AG04450 (cell line): ENCODE results near the gene CAP2. TPM values are rescaled to one million over a fixed set of nuclear protein-coding genes. Genes with fewer than 3 reads are reported as not detected.

ENCODE experiments used
- CTCF ChIA-PET: fragments of 300-600, 350-600 bp; formaldehyde crosslinking; extraction: SDS; loops from one replicate; lab custom pipeline; 2022; ENCODE audit warnings: antibody characterized with exemption, inconsistent platforms; lab: Charles Lee
- POLR2A ChIA-PET: fragments of 350-600 bp; formaldehyde crosslinking; extraction: SDS; loops from one replicate; lab custom pipeline; 2021; ENCODE audit warnings: antibody characterized with exemption, inconsistent platforms; lab: Yijun Ruan, JAX
- DNase-seq: peaks from one replicate; pipeline ENCODE4 v3.0.0-alpha.2; 2011; ENCODE audit warnings: low read depth, low spot score
- H3K27ac ChIP-seq: one replicate; pipeline ENCODE4 v1.5.1; 2012; ENCODE audit warnings: low read depth, low read length, control low read depth
- H3K27me3 ChIP-seq: one replicate; pipeline ENCODE4 v1.6.0; 2012; ENCODE audit warnings: low read length; ENCODE audit not compliant: control insufficient read depth, insufficient read depth
- H3K4me3 ChIP-seq: 2 replicates; pipeline ENCODE4 v1.5.1; 2011; ENCODE audit warnings: mild to moderate bottlenecking, low read depth, low read length, control low read depth
- H3K9me3 ChIP-seq: 2 replicates; pipeline ENCODE4 v1.5.1; 2012; ENCODE audit warnings: low read length; ENCODE audit not compliant: control insufficient read depth, insufficient read depth
- CTCF ChIP-seq: IDR thresholded peaks from 2 replicates; pipeline ENCODE4 v1.5.1; 2011; ENCODE audit warnings: low read depth, low read length, control low read depth, inconsistent platforms
- polyA plus RNA-seq: library from polyadenylated mRNA; depleted of rRNA; stranded (reverse); fragments of >200 nt; gene quantifications from 2 replicates; pipeline ENCODE4 v1.2.3, GENCODE V29; 2011

The CAP2 gene
- polyA plus RNA-seq, 1 experiment, result 74.4 TPM

- POLR2A ChIA-PET, result no interaction called here
- no peak for DNase-seq
- no peaks in the 10 kb centered on the region for H3K27me3 ChIP-seq
- no peak overlapping the region for H3K4me3 ChIP-seq
- CTCF ChIA-PET, result interaction anchor here (0.5 kb wide), 1 partner anchor 172 kb away, joined by 3 read pairs; no protein-coding TSS in a partner anchor
- no peak for TF ChIP-seq CTCF
- H3K9me3 ChIP-seq, result no peaks in the 10 kb centered on the region
- H3K27ac ChIP-seq, result no peak overlapping the region
Measured at GRCh38 chr6:17353440-17354175, 39.8 kb upstream of the CAP2 start.

DNA sequence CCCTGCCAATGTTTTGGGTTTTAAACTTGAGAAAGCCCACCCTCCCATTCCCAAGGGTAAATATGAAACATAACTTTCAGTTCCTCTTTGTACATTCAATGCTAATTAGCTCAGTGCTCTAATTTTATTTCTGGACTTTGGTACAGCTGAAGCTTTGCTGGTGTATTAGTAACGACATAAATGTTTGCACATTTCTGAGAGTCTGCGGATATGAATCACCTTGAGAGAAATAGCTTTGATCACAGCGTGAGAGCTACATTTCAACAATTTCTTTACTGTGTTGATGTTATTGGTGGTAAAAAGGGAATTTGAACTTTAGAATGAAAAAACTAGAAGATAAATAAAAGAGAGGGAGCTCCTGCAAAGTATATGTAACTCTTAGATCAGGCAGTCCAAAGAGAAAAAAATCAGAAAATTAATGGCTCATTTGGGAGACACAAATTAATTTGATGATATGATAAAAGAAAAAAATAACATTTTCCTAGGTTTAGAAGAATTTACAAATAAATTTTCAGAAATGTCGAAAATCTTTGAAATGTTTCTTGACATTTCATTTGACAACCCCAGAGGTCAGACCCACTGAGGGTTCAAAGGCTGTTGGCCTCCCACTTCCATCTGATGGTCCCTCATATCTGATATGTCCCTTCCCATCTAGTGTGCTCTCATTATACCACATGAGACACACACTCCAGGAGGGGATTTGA is 38.5 kb upstream of the CAP2 start:
- ChIA-PET CTCF (interaction anchor here (0.5 kb wide), 1 partner anchor 132 kb away, joined by 3 read pairs; no protein-coding TSS in a partner anchor), POLR2A (interaction anchor here (0.7 to 0.8 kb wide), 2 partner anchors 39 to 182 kb away, joined by 3 to 6 read pairs; partner anchors contain the start of gene CAP2)
- no peak for TF ChIP-seq CTCF
- Histone ChIP-seq H3K27ac (no peak overlapping the region), H3K9me3 (no peaks in the 10 kb centered on the region), H3K4me3 (no peak overlapping the region), H3K27me3 (no peaks in the 10 kb centered on the region)
- DNase-seq, result peak; percentile 59

- CTCF ChIA-PET, result no interaction called here
- POLR2A ChIA-PET, result interaction anchor here (0.7 kb wide), 1 partner anchor 182 kb away, joined by 6 read pairs; no protein-coding TSS in a partner anchor
- TF ChIP-seq CTCF, result no peak
- Histone ChIP-seq H3K27me3 (no peaks in the 10 kb centered on the region), H3K9me3 (no peaks in the 10 kb centered on the region), H3K4me3 (no peak overlapping the region), H3K27ac (no peak overlapping the region)
- no peak for DNase-seq
Measured at GRCh38 chr6:17355404-17355774, 38.0 kb upstream of the CAP2 start.

DNA sequence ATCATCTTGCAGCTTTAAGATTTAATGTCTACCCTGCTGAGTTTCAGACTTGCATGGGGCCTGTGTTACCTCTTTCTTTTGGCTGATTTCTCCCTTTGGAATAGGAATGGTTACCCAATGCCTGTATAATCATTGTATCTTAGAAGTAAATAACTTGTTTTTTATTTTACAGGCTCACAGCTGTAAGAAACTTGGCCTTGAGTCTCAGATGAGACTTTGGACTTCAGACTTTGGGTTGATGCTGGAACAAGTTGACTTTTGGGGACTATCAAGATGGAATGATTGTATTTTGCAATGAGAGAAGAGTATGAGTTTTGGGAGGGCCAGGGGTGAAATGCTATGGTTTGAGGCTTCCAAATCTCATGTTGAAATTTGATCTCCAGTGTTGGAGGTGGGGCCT is 34.9 kb upstream of the CAP2 start:
- Histone ChIP-seq H3K9me3 (no peaks in the 10 kb centered on the region), H3K27me3 (no peaks in the 10 kb centered on the region), H3K4me3 (no peak overlapping the region), H3K27ac (no peak overlapping the region)
- ChIA-PET POLR2A (no interaction called here), CTCF (no interaction called here)
- no peak for TF ChIP-seq CTCF
- no peak for DNase-seq

- no peak for TF ChIP-seq CTCF
- ChIA-PET CTCF (no interaction called here), POLR2A (interaction anchor here (1.1 kb wide), 1 partner anchor 113 kb away, joined by 6 read pairs; no protein-coding TSS in a partner anchor)
- Histone ChIP-seq H3K9me3 (no peaks in the 10 kb centered on the region), H3K27me3 (no peaks in the 10 kb centered on the region), H3K4me3 (no peak overlapping the region), H3K27ac (no peak overlapping the region)
- no peak for DNase-seq
Measured at GRCh38 chr6:17360564-17360963, 32.8 kb upstream of the CAP2 start.
